BLaER1 (cell line): ENCODE measurements around the gene OR13J1.

Experiments
- H3K27ac ChIP-seq: shearing (Covaris generic); formaldehyde crosslinking; 2 replicates; pipeline ENCODE4 v1.8.1; 2022
- H3K27me3 ChIP-seq: shearing (Covaris generic); formaldehyde crosslinking; 2 replicates; pipeline ENCODE4 v1.8.1; 2022
- H3K36me3 ChIP-seq: shearing (Covaris generic); formaldehyde crosslinking; 2 replicates; pipeline ENCODE4 v1.8.1; 2022
- H3K4me1 ChIP-seq: shearing (Covaris generic); formaldehyde crosslinking; 2 replicates; pipeline ENCODE4 v1.8.1; 2022
- H3K4me2 ChIP-seq: shearing (Covaris generic); formaldehyde crosslinking; 2 replicates; pipeline ENCODE4 v1.8.1; 2022
- H3K4me3 ChIP-seq: shearing (Covaris generic); formaldehyde crosslinking; 2 replicates; pipeline ENCODE4 v1.8.1; 2022
- H3K9ac ChIP-seq: shearing (Covaris generic); formaldehyde crosslinking; 2 replicates; pipeline ENCODE4 v1.8.1; 2022
- H3K9me3 ChIP-seq: shearing (Covaris generic); formaldehyde crosslinking; 2 replicates; pipeline ENCODE4 v1.8.1; 2022
- H4K20me1 ChIP-seq: shearing (Covaris generic); formaldehyde crosslinking; 2 replicates; pipeline ENCODE4 v1.8.1; 2022
- Cebpa-rat ChIP-seq: shearing (Covaris generic); IDR thresholded peaks from 2 replicates; pipeline ENCODE4 v1.8.1; 2022

OR13J1 gene

DNA sequence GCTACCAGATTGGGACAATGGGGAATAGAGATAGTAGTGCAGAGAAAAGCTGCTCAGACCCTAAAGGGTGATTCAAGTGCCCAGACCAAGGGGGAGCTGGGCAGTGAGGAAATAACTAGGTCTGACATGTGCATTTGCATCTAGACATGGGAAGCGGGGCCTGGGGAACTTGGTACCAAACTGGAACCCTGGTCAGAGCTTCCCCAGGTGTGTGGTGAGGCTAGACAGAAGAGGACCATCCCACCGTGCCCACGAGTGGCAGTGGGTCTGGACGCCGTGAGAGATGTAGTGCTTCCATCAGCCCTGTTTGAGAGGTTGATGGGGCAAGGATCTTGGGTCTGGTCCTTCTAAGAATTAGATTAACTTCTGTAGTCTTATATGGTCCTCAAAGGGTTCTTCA is 33.6 kb downstream of the OR13J1 start:
- Histone ChIP-seq H3K27me3 (no peaks in the 10 kb centered on the region), H3K9me3 (no peaks in the 10 kb centered on the region), H3K4me3 (no peak overlapping the region), H3K27ac (no peak overlapping the region), H3K9ac (no peak overlapping the region), H4K20me1 (no peaks in the 10 kb centered on the region; the same call in 1 of the 2 replicates), H3K36me3 (peaks cover 12% of the 10 kb centered on the region; the same call in 1 of the 2 replicates), H3K4me2 (no peak overlapping the region), H3K4me1 (peaks cover 45% of the 10 kb centered on the region)
- no peak for TF ChIP-seq Cebpa-rat

DNA sequence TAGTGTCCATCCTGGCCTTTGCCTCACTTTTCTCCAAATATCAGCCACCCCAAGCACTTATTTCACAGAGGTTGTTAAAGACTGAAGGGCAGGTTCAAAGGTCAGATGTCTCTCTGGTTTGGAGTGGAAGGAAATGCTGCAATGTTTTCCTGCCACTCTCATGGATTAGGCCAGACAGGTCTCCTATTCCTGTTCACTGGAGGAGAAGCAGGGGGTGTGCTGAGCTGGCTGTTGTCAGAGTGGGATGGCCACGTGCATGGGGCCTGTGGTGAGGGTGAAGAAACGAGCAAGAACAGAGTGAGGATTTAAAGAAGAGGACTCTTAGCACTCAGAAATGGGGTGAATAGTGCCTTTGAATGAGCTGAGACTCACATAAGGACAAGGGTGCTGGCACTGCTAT is 34.4 kb downstream of the OR13J1 start:
- Histone ChIP-seq H3K4me1 (peaks cover 37% of the 10 kb centered on the region), H3K27me3 (no peaks in the 10 kb centered on the region), H4K20me1 (no peaks in the 10 kb centered on the region), H3K27ac (no peak overlapping the region), H3K9me3 (no peaks in the 10 kb centered on the region), H3K4me3 (no peak overlapping the region), H3K9ac (no peak overlapping the region), H3K36me3 (peaks cover 12% of the 10 kb centered on the region; the same call in 1 of the 2 replicates), H3K4me2 (no peak overlapping the region)
- TF ChIP-seq Cebpa-rat, result no peak

DNA sequence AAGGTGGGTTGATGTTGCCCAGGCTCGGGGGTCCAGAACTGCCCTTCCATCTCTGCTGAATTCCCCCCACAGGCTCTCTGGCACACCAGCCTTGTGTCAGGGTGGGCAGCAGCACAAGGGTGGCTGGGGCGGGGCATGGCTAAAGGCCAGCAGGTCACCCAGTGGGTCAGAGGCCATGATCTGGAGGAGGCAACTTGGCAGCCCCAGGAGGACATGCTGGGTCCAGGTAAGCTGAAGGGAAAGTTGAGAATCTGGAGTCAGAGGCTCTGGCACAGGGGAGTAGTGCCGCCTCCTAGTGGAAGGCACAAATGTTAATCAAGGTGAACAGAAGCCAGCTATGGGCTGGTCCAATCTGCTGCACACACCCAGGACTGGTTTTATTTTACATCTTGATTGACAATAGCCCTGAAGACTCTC is 35.0 kb downstream of the OR13J1 start:
- no peak overlapping the region for H3K4me2 ChIP-seq
- peaks cover 12% of the 10 kb centered on the region; the same call in 1 of the 2 replicates for H3K36me3 ChIP-seq
- H3K27ac ChIP-seq, result no peak overlapping the region
- no peak for TF ChIP-seq Cebpa-rat
- no peaks in the 10 kb centered on the region for H3K9me3 ChIP-seq
- H3K9ac ChIP-seq, result no peak overlapping the region
- H3K4me1 ChIP-seq, result peaks cover 33% of the 10 kb centered on the region
- H4K20me1 ChIP-seq, result no peaks in the 10 kb centered on the region
- H3K4me3 ChIP-seq, result no peak overlapping the region
- H3K27me3 ChIP-seq, result no peaks in the 10 kb centered on the region

DNA sequence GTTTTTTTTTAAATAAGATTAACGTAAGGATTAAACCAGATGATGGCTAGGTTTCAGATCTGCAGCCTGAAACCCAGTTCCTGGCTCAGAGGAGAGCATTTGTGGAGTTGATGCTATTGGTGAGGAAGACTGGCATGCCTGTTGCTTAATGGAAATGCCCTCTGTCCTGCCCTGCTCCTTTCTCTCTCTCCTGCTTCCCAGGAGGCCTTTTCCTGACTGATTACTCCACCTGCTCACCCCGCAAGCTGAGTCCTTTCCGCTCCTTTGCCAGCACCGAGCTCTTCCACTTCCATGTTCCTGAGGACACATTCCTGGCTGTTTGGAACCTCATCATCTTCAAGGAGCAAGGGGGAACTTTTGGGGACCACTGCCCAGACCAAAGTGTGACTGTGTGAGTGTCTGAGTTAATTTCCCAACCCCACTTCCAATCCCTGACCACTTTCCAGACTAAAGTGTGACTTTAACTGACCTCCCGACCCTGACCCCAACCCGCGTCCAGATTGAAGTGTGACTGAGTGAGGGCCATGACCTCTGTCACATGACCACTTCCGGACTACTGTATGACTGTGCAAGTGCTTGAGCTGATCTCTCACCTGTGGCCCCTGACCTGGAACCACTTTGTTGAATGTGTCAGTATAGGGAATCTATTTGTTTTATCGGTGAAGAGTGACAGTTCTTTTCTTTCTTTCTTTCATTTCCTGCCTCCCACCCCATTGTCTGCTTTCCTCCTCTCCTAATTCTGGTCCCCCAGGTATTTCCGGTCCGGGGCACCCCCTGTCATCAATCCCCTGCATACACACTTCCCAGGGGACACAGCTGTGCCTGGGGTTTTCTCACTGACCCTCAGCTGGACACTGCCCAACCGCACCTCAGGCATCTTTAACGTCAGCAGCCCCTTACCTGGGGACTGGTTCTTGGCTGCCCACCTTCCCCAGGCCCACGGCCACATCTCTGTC is 35.7 kb downstream of the OR13J1 start:
- no peaks in the 10 kb centered on the region for H3K27me3 ChIP-seq
- peak overlapping the region; percentile 78 for H3K4me2 ChIP-seq
- H3K9me3 ChIP-seq, result no peaks in the 10 kb centered on the region
- no peak overlapping the region for H3K9ac ChIP-seq
- no peak for TF ChIP-seq Cebpa-rat
- peaks cover 34% of the 10 kb centered on the region for H3K4me1 ChIP-seq
- no peaks in the 10 kb centered on the region for H4K20me1 ChIP-seq
- H3K27ac ChIP-seq, result peak overlapping the region; percentile 49; the same call in 1 of the 2 replicates
- peaks cover 12% of the 10 kb centered on the region; the same call in 1 of the 2 replicates for H3K36me3 ChIP-seq
- no peak overlapping the region for H3K4me3 ChIP-seq

- 0 out of 2 replicates have a peak overlapping the region, but pooled peaks have one; percentile 49 for H3K27ac ChIP-seq
- TF ChIP-seq Cebpa-rat, result no peak
Measured at GRCh38 chr9:35832814-35833213, 37.4 kb downstream of the OR13J1 start.

DNA sequence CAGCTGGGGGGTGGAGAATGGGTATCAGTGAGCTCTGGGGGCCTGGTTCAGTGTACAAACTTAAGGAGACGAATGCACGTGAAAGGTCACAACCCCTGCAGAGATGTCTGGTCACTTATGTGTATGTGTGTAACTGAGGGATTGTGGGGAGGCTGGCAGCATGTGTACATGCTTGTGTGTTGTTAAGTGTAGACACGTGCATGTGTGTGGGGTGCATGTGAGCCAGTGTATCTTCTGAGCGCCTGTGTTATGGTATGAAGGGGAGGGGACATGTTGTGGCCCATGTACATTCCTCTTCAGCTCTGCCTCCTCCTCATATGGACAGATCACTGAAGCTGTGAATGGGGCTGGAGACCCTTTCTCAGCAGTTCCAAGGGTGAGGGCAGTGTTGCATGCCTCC is 39.2 kb downstream of the OR13J1 start:
- H3K27me3 ChIP-seq, result no peaks in the 10 kb centered on the region
- no peaks in the 10 kb centered on the region for H4K20me1 ChIP-seq
- H3K36me3 ChIP-seq, result peaks cover 12% of the 10 kb centered on the region; the same call in 1 of the 2 replicates
- H3K4me1 ChIP-seq, result peaks cover 42% of the 10 kb centered on the region
- no peak overlapping the region for H3K27ac ChIP-seq
- no peak overlapping the region for H3K9ac ChIP-seq
- no peak overlapping the region for H3K4me2 ChIP-seq
- no peak for TF ChIP-seq Cebpa-rat
- H3K9me3 ChIP-seq, result no peaks in the 10 kb centered on the region
- no peak overlapping the region for H3K4me3 ChIP-seq

More at GRCh38 chr9:35832814-35833213, 37.4 kb downstream of the OR13J1 start:
- Histone ChIP-seq H3K4me3 (no peak overlapping the region), H3K36me3 (peaks cover 12% of the 10 kb centered on the region; the same call in 1 of the 2 replicates), H3K4me2 (peak overlapping the region; percentile 78), H4K20me1 (no peaks in the 10 kb centered on the region), H3K4me1 (peaks cover 42% of the 10 kb centered on the region), H3K9me3 (no peaks in the 10 kb centered on the region), H3K9ac (peak overlapping the region; percentile 48; the same call in 1 of the 2 replicates), H3K27me3 (no peaks in the 10 kb centered on the region)

GRCh38 chr9:35829764-35830096 is 40.5 kb downstream of the OR13J1 start:
- TF ChIP-seq Cebpa-rat, result no peak
- Histone ChIP-seq H3K27ac (peak overlapping the region; percentile 64), H3K27me3 (no peaks in the 10 kb centered on the region), H3K4me2 (peak overlapping the region; percentile 96), H3K9ac (peak overlapping the region; percentile 78), H3K36me3 (no peaks in the 10 kb centered on the region), H3K4me1 (peaks cover 39% of the 10 kb centered on the region), H3K9me3 (no peaks in the 10 kb centered on the region), H4K20me1 (no peaks in the 10 kb centered on the region), H3K4me3 (peak overlapping the region; percentile 73)

- Histone ChIP-seq H3K4me2 (peak within 1 kb of the TSS; percentile 96), H3K27me3 (no peaks in the 10 kb centered on the region), H3K36me3 (no peaks in the 10 kb centered on the region), H3K27ac (peak within 1 kb of the TSS; percentile 64), H4K20me1 (no peaks in the 10 kb centered on the region), H3K9ac (peak within 1 kb of the TSS; percentile 78), H3K9me3 (no peaks in the 10 kb centered on the region), H3K4me1 (peaks cover 34% of the 10 kb centered on the region), H3K4me3 (peak within 1 kb of the TSS; percentile 73)
- TF ChIP-seq Cebpa-rat, result no peak
Measured at GRCh38 chr9:35829084-35829763, 41.0 kb downstream of the OR13J1 start, which contains the start of gene TMEM8B. Gene TMEM8B, plus strand, starts transcription at chr9:35829228. Its CDS starts 220 bp downstream, at chr9:35829448.

GRCh38 chr9:35828716-35829083 is 41.5 kb downstream of the OR13J1 start, which contains the start of gene FAM221B:
Gene FAM221B, minus strand, starts transcription at chr9:35828732. Its CDS starts 2,571 bp downstream, at chr9:35826161.
- no peaks in the 10 kb centered on the region for H3K36me3 ChIP-seq
- peak within 1 kb of the TSS; percentile 96 for H3K4me2 ChIP-seq
- H3K27ac ChIP-seq, result peak within 1 kb of the TSS; percentile 64
- H3K9ac ChIP-seq, result peak within 1 kb of the TSS; percentile 78
- no peaks in the 10 kb centered on the region for H4K20me1 ChIP-seq
- no peak for TF ChIP-seq Cebpa-rat
- no peaks in the 10 kb centered on the region for H3K9me3 ChIP-seq
- peak within 1 kb of the TSS; percentile 73 for H3K4me3 ChIP-seq
- H3K4me1 ChIP-seq, result peaks cover 29% of the 10 kb centered on the region
- no peaks in the 10 kb centered on the region for H3K27me3 ChIP-seq
